WTC11 (cell line): ENCODE results near the gene GPC6.

Experiments
- ATF3 ChIP-seq: sonication (generic); formaldehyde crosslinking; conservative IDR thresholded peaks from 2 replicates; pipeline ENCODE4 v1.8.1; 2022; ENCODE audit warnings: mild to moderate bottlenecking, missing genetic modification reagents
- ESRRA ChIP-seq: sonication (generic); formaldehyde crosslinking; IDR thresholded peaks from 2 replicates; pipeline ENCODE4 v1.8.1; 2022; ENCODE audit warnings: mild to moderate bottlenecking, missing genetic modification reagents, borderline replicate concordance
- JUN ChIP-seq: sonication (generic); formaldehyde crosslinking; IDR thresholded peaks from 2 replicates; pipeline ENCODE4 v1.8.0; 2023; ENCODE audit warnings: mild to moderate bottlenecking, missing genetic modification reagents
- NR2C2 ChIP-seq: sonication (generic); formaldehyde crosslinking; IDR thresholded peaks from 2 replicates; pipeline ENCODE4 v1.8.0; 2022; ENCODE audit warnings: mild to moderate bottlenecking, missing genetic modification reagents
- TEAD4 ChIP-seq: sonication (generic); formaldehyde crosslinking; IDR thresholded peaks from 2 replicates; pipeline ENCODE4 v1.8.0; 2022; ENCODE audit warnings: mild to moderate bottlenecking, missing genetic modification reagents
- TF ChIP-seq, protein P1 (sequence below): fragments of 200-600 bp; IDR thresholded peaks from 2 replicates; pipeline ENCODE4 v1.8.0; 2022; ENCODE audit warnings: antibody characterized with exemption
- TF ChIP-seq, protein P2 (sequence below): sonication (generic); formaldehyde crosslinking; IDR thresholded peaks from 2 replicates; pipeline ENCODE4 v1.8.0; 2023; ENCODE audit warnings: missing genetic modification reagents

DNA sequence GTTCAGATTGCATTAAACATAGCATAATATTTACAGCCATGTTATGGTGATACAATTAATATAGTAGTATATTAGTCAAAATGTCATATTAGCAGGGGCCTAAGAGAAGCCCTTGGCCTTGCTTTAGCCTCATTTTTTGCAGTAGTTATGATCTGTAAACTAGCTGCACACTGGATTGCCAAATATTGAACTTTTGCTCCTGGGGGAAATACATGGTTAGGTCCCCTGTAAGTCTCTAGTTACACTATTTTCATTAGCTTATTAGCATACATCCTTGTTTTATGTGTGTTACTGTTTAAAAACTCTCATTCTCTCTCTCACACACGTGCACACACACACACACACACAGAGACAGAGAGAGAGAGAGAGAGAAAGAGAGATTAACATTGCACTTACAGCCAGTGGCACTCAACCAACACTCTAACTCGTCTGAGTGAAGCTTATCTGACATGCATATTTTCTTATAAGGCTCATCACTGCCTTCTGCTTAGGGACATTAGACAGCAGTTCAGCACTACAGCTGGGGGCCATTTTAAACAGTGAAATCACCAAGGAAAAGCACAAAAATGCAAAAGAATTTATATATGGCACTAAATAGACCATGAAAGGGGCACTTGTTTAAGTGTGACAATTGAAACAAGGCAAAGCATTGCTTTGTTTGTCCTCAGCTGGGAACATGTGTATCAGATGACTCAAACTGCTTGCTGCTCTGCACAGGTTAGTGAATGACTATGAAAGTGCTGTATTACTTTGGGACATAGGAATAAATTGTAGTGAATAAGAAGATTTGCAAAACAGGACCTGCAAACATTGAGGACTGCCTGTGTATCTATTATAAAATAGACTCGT is 278.7 kb downstream of the GPC6 start:
- TF ChIP-seq ATF3 (no peak), JUN (no peak), TEAD4 (no peak), NR2C2 (no peak), ESRRA (CRISPR knock-in tag) (no peak)
- TF ChIP-seq, protein P1, sequence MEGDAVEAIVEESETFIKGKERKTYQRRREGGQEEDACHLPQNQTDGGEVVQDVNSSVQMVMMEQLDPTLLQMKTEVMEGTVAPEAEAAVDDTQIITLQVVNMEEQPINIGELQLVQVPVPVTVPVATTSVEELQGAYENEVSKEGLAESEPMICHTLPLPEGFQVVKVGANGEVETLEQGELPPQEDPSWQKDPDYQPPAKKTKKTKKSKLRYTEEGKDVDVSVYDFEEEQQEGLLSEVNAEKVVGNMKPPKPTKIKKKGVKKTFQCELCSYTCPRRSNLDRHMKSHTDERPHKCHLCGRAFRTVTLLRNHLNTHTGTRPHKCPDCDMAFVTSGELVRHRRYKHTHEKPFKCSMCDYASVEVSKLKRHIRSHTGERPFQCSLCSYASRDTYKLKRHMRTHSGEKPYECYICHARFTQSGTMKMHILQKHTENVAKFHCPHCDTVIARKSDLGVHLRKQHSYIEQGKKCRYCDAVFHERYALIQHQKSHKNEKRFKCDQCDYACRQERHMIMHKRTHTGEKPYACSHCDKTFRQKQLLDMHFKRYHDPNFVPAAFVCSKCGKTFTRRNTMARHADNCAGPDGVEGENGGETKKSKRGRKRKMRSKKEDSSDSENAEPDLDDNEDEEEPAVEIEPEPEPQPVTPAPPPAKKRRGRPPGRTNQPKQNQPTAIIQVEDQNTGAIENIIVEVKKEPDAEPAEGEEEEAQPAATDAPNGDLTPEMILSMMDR, result no peak
- TF ChIP-seq, protein P2, sequence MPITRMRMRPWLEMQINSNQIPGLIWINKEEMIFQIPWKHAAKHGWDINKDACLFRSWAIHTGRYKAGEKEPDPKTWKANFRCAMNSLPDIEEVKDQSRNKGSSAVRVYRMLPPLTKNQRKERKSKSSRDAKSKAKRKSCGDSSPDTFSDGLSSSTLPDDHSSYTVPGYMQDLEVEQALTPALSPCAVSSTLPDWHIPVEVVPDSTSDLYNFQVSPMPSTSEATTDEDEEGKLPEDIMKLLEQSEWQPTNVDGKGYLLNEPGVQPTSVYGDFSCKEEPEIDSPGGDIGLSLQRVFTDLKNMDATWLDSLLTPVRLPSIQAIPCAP (CRISPR knock-in tag), result no peak
